ENCODE data around the gene DPH2. TPM values are rescaled to one million over a fixed set of nuclear protein-coding genes. Genes with fewer than 3 reads are reported as not detected.
A peak's percentile ranks its signal among the peaks of the same experiment; 100 is the strongest.

Gene DPH2
- total RNA-seq, 6 experiments from 2014 or later: 8.9 to 27.5 (median 12.0) TPM

GRCh38 chr1:43930168-43930948, 39.5 kb upstream of the DPH2 start:
- Histone ChIP-seq H3K4me1 (peaks cover 0 to 10% (median 3%) of the 10 kb centered on the region in 4 donors), H3K4me3 (no peak overlapping the region), H3K9me3 (no peaks in the 10 kb centered on the region), H3K36me3 (no peaks in the 10 kb centered on the region), H3K27me3 (no peaks in the 10 kb centered on the region), H3K27ac (no peak overlapping the region)
- intact Hi-C loops (cut with DNase I): loop anchor here (5.0 to 10.0 kb wide), 2 partner anchors 166 to 168 kb away; no protein-coding TSS in a partner anchor
- no peak for DNase-seq
- peak in 3 of 4 donors; percentile 47 to 55 (median 48) for TF ChIP-seq CTCF (IDR thresholded peaks at IDR 0.05)
- no peak for TF ChIP-seq POLR2A (IDR thresholded peaks at IDR 0.05)
- peak; percentile 34 to 41 (median 40) for ATAC-seq
- 50% methylated on average over 1 of the region's 10 CpGs for WGBS (ENCODE audit: insufficient coverage, low coverage, low lambda C conversion rate, missing lambda C conversion rate)

GRCh38 chr1:43930949-43931275, 38.9 kb upstream of the DPH2 start:
- Histone ChIP-seq H3K9me3 (no peaks in the 10 kb centered on the region), H3K4me3 (no peak overlapping the region), H3K27me3 (no peaks in the 10 kb centered on the region), H3K4me1 (peaks cover 0 to 11% (median 3%) of the 10 kb centered on the region in 4 donors), H3K36me3 (no peaks in the 10 kb centered on the region), H3K27ac (no peak overlapping the region)
- ATAC-seq (no peak), DNase-seq (no peak)
- intact Hi-C loops (cut with DNase I): loop anchor here (5.0 to 10.0 kb wide), 2 partner anchors 166 to 169 kb away; no protein-coding TSS in a partner anchor
- TF ChIP-seq CTCF (IDR thresholded peaks at IDR 0.05) (no peak), POLR2A (IDR thresholded peaks at IDR 0.05) (no peak)
- whole genome bisulfite sequencing (ENCODE audit: insufficient coverage, low coverage, low lambda C conversion rate, missing lambda C conversion rate): 70% methylated on average over 2 of the region's 4 CpGs

- Histone ChIP-seq H3K4me1 (peaks cover 0 to 19% (median 3%) of the 10 kb centered on the region in 4 donors), H3K4me3 (no peak overlapping the region), H3K9me3 (no peaks in the 10 kb centered on the region), H3K27ac (no peak overlapping the region), H3K36me3 (no peaks in the 10 kb centered on the region), H3K27me3 (no peaks in the 10 kb centered on the region)
- WGBS (ENCODE audit: insufficient coverage, low coverage, low lambda C conversion rate, missing lambda C conversion rate): 100% methylated on average over 1 of the region's 13 CpGs
- ATAC-seq (no peak), DNase-seq (no peak)
- TF ChIP-seq POLR2A (IDR thresholded peaks at IDR 0.05) (no peak), CTCF (IDR thresholded peaks at IDR 0.05) (no peak)
- intact Hi-C loops (cut with DNase I): loop anchor here (5.0 to 10.0 kb wide), 2 partner anchors 167 to 170 kb away; no protein-coding TSS in a partner anchor
Measured at GRCh38 chr1:43931711-43932660, 37.8 kb upstream of the DPH2 start.

GRCh38 chr1:43932786-43933385, 36.9 kb upstream of the DPH2 start:
- no peak for DNase-seq
- H3K9me3 ChIP-seq: no peaks in the 10 kb centered on the region
- H3K36me3 ChIP-seq: no peaks in the 10 kb centered on the region
- TF ChIP-seq CTCF (IDR thresholded peaks at IDR 0.05) (no peak), POLR2A (IDR thresholded peaks at IDR 0.05) (no peak)
- peak in 1 of 4 donors; percentile 1 for ATAC-seq
- no peak overlapping the region for H3K27ac ChIP-seq
- 63% methylated on average over 4 of the region's 8 CpGs for WGBS (ENCODE audit: insufficient coverage, low coverage, low lambda C conversion rate, missing lambda C conversion rate)
- intact Hi-C loops (cut with DNase I): loop anchor here (5.0 to 10.0 kb wide), 2 partner anchors 168 to 171 kb away; no protein-coding TSS in a partner anchor
- H3K4me3 ChIP-seq: peak overlapping the region in 2 of 3 donors; percentile 27 to 29
- H3K4me1 ChIP-seq: peaks cover 0 to 19% (median 3%) of the 10 kb centered on the region in 4 donors
- no peaks in the 10 kb centered on the region for H3K27me3 ChIP-seq

All from right lobe of liver (tissue), 6 donors.